GM18870 (cell line): ENCODE data around the gene OR10A7.
"Not testable (repeated sequence)": the region's sequence is repeated elsewhere in the genome, so short reads cannot be mapped to it uniquely, and the experiment has no call there.

Experiments used
- ATAC-seq: cut with Tn5 transposase; IDR thresholded peaks from one replicate; pipeline ENCODE4 v1.9.1; 2021; ENCODE audit warnings: moderate library complexity; ENCODE audit not compliant: unreplicated experiment

OR10A7 gene, protein sequence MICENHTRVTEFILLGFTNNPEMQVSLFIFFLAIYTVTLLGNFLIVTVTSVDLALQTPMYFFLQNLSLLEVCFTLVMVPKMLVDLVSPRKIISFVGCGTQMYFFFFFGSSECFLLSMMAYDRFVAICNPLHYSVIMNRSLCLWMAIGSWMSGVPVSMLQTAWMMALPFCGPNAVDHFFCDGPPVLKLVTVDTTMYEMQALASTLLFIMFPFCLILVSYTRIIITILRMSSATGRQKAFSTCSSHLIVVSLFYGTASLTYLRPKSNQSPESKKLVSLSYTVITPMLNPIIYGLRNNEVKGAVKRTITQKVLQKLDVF

DNA sequence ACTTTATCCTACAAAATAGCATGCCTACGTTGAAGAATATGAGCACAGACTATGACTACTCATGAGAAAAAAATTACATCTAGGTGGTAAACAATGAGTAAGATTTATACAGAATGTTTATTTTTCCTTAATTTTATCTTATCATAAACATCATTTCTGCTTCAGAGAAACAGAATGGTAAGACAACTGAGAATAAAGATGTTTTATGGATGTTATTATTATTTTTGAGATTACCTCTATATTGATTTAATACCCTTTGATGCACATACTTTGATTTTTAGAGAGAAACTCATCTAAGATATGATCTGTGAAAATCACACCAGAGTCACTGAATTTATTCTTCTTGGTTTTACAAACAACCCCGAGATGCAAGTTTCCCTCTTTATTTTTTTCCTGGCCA is at the start of gene OR10A7:
Gene OR10A7 (plus strand): TSS at position 301 of the 400 bp plus-strand sequence. CDS start 0 bp downstream, at position 301.
- no peak for ATAC-seq

DNA sequence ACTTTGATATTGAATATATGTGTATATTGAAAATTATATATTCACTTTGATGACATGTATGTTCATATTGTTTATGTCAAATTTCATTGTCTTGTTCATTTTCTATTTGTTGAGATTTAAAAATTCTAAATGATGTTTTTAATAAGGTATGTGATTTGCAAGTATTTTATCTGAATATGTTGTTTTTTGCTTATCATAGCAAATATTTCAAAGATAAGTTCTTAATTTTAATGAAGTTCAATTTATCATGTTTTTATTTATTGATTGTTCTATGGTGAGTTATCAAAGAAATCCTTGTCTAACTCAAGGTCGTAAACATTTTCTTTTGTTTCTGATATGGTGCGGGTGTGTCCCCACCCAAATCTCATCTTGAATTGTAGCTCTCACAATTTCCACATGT is 49.4 kb upstream of the OR10A7 start:
- no peak for ATAC-seq

DNA sequence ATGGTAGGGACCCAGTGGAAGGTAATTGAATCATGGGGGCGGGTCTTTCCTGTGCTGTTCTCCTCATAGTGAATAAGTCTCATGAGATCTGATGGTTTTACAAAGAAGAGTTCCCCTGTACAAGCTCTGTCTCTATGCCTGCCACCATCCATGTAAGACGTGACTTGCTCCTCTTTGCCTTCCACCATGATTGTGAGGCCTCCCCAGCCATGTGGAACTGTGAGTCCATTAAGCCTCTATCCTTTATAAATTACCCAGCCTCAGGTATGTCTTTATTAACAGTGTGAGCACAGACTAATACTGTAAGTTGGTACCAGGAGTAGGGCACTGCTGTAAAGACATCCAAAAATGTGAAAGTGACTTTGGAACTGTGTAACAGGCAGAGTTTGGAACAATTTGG is 49.0 kb upstream of the OR10A7 start:
- ATAC-seq = not testable (repeated sequence)

DNA sequence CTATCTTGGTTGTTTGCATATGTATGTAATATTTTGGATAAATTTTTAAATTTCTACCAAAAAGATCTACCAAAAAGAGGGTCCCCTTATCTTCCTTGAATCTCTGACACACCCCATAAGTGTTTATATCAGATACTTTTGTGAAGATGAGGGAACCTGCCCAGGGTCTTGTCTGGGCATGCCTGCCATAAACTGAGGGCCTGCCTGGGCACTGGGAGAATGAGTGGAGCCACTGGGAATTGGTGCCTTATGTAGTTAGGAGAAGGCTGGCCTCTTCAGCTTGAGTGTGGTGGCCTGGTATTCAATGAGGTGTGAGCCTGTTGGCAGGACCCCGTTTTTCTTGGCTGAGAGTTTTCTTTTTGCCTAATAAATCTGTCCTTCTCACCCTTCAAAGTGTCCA is 48.1 kb upstream of the OR10A7 start:
- no peak for ATAC-seq

DNA sequence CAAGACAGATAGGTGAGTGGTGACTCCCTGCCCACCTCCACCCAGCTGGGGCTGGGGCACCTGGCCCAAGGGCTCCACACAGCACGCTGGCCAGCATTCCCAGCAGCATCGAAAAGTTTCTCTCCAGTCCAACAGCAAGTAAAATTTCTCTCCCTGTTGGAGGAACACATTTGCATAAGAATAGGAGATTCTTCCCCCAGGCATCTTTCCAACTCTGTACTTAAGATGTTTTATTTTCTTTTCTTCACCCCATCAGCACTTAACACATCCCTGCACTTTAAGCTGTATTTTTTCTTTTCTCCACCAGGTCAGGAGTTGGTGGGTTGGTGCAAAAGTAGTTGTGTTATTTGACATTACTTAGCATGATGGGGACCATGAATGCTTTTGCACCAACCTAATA is 47.4 kb upstream of the OR10A7 start:
- ATAC-seq = no peak

DNA sequence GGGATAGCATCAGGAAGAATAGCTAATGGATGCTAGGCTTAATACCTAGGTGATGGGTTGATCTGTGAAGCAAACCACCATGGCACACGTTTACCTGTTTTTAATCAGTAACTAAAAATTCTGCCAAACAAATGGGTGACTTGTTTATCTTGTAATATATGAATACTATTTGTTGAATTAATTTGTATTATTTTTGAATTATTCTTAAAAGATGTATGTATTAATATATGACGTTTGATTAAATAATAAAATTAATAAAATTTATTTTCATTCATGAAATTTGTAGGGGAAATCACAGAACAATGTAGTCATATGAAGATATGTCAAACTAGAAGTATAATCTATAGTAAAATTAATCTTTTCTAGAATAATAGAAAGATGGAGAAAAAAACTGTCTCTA is 32.3 kb upstream of the OR10A7 start:
- no peak for ATAC-seq

DNA sequence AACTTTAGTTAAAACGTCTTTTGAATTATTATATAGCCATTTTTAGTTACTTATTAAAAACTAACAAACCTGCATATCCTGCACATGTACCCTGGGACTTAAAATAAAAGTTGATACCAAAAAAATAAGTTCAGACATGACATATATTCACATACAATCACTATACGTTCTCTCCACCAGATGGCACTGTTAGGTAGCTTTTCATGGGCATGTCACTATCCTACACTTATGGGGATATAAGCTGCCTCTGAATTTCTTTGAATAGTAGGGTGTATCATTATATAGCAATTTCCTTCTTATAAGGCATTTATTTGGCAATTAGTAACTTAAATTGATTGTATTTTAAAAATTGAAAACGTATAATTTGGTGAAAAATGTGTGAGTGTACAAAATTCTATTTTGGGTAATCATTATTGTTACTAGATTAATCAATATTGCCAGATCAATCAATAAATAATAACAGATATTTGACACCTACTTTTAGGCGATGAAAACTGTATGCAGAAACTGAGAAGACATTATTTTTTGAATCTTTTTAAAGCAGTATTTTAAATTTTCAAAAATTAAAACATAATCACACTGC is 31.8 kb upstream of the OR10A7 start:
- peak; percentile 92 for ATAC-seq

DNA sequence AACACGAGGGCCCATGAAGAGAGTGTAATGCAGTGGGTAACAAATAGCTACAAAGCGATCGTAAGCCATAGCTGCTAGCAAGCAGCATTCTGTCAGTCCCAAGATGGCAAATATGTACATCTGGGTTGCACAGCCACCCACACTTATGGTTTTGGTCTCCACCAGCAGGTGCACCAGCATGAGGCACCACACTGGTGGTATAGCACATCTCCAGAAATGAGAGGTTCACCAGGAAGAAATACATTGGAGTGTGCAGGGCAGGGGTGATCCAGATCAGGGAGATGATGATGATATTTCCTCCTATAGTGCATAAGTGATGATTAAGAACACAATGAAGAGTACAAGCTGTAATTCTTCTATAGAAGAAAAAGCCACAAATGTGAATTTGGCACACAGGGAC is 26.4 kb upstream of the OR10A7 start:
- ATAC-seq = no peak

DNA sequence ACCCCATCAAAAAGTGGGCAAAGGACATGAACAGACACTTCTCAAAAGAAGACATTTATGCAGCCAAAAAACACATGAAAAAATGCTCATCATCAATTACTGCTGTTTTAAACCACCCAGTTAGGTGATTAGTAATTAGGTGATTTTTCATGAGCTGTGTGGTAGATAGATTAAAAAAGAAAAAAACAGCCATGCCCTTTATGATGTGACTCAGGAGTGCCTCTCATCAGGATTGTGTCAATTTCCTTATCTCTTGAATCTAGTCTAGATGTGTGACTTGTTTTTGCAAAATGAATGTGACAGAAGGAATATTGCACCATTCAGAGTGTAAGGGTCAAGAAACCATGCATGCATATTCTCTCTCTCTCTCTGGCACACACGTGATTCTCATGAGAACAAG is 5.7 kb downstream of the OR10A7 start:
- no peak for ATAC-seq

DNA sequence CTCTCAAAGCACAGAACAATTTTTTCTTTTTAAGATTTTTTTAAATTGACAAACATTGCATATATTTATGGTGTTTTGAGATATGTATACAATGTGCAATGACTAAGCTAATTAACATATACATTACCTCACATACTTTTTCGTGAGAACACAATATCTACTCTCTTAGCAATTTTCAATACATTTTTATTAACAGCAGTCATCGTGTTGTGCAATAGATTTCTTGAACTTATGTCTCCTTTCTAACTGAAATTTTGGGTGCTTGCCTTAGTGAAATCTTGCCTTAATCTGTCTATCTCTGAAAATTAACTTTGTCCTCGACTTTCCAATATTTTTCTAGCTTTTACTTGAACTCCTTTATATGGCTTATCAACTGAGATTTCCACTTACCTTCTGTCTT is 6.8 kb downstream of the OR10A7 start:
- ATAC-seq = no peak

DNA sequence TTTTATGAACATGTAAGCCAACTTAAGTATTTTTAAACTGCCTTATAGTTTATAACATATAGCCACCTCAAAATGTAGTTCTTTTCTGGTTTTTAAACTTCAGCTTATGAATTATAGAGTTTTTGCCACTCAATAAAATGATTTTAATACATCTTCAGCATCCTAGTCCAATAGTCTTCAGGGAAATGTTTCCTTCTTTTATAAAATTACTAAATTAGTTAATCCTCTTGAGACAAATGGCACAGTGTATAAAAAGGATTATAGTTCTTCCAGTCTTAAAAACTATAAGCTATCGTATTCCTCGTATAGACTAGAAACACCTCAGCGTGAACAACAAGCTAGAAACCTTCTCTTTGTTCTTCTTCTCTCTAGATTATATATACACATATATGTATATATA is 23.5 kb downstream of the OR10A7 start, which contains the start of gene OR6C74:
Gene OR6C74 (plus strand): TSS at position 301 of the 400 bp plus-strand sequence. CDS start 2,679 bp downstream, outside the sequence.
- no peak for ATAC-seq

DNA sequence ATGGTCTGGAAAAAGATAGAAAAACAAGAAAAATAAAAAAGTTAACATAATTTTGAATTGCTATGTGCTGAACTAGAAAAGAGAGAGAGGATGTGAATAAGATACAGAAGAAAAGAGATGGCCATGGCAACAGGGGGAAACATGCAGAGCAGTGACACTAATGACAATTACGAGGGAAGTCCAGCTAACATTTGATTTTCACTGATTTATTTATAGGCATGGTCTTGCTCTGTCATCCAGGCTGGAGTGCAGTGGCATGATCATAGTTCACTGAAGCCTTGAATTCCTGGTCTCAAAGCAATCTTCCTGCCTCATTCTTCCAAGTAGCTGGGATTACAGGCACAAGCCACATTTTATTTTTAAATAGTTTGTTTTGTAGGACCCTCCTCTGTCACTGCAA is 25.3 kb downstream of the OR10A7 start:
- no peak for ATAC-seq

DNA sequence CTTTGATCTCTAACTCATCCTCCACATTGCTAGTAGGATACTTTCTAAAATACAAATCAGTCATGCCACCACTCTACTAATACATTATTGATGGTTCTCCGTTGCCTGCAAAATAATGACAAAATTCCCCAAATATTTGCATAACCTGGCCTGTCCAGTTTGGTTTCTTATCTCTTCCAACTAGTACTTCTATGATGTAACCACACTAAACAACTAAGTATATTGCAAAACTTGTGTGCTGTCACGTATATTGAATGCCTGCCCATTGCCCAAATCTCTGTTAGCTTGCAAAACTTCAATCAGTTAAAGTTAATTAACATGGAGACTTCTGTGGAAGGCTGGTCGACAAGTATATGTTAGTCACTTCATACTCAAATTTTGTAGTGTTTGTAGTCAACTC is 30.1 kb downstream of the OR10A7 start:
- ATAC-seq = no peak

DNA sequence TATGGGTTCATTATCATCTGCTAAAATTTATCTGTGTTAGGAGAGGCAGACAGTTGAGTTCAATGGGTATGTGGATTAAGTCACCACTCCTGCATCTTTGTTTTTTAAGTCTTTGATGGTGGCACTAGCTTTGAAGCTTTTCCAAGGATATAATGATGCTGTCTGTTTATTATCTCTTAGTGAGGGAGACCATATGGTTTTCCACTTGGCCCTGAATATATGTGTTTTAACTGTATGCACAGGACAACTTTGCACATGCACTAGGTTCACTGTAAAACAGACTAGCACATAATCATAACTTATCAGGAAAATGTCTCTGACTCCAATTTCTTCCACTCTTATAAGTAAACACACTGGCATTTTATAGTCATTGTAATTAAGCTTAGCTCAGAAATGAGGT is 32.5 kb downstream of the OR10A7 start:
- no peak for ATAC-seq

DNA sequence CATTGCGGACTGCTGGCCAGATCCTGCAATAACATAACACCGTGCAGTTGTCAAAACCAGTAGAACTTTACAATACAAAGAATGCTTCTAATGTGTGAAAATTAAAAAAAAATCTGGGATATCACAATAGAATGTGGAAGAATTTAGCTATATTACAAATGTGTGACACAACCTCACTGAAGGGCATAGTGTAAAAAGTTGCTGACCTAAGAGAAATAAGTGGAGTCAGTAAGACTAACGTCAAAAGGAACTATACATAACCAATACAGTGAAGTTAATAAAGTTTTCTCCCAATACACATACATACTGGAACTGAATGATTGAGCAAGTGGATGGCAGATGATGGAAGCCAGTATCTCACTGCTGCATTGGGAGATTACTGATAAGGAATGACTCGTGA is 36.0 kb downstream of the OR10A7 start:
- ATAC-seq = no peak

DNA sequence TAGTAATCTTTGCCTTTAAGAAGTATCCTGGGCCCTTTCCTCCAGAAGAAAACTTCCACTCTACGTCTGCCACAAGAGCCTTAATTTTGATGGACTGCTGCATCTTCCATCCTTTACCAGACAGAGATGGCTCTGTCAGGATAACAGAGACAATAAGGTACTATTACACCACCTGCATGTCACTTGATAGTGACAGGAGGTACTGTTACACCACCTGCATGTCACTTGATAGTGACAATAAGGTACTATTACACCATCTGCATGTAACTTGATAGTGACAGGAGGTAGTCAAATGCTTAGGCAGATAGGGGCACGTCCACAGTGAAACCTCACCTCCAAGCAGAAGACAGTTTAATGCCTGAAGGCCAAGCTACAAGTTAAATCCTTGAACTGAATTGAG is 37.5 kb downstream of the OR10A7 start:
- no peak for ATAC-seq
